ENCODE measurements around the gene PXMP4. TPM values are rescaled to one million over a fixed set of nuclear protein-coding genes. Genes with fewer than 3 reads are reported as not detected.
A peak's percentile ranks its signal among the peaks of the same experiment; 100 is the strongest.

PXMP4 gene
- total RNA-seq, 3 donors from 2014 or later = 7.9 to 14.3 (median 9.1) TPM

DNA sequence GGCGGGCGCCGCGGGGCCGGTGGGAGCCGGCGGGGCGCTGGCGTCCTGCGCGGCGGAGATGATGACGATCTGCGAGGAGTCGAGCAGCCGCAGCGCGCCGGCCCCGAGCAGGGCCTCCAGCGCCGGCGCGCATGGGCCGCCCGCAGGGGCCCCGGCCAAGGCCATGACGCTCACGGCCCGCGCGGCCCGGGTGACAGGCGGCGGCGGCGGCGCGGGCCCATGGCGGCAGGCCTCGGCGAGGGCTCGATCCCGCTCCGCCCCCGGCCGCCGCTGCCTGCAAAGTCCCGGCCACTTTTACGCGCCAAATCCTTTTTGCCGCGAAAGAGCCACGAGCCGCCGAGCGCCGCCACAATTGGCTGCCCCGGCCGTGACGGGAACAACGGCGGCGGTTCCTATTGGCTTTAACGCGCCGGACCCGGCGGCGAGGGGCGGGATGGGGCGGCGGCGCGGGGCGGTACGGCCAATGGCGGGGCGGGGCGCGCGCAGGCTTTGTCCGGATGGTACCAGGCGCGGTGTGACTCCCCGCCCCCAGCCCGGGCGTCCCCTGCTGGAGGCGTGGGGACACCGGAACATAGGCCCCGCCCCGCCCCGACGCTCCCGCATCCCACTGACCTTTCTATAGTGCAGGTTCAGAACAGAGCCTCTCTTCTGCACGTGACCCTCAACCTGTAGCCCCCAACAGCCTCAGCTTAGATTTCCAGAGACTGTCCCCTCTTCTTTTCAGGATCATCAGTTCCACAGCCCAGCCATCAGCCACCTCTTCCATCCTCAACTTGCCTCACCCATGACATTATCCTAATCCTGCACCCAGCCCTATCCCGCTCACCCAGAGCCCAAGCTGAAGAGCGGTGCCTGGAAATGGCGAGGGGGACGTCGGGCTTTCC, 33.8 kb downstream of the PXMP4 start, which contains the start of gene E2F1:
TSS of gene E2F1 (minus strand) at position 286 of the 884 bp plus-strand sequence. CDS start at position 165, 121 bp downstream.
- Histone ChIP-seq H3K9me3 (no peaks in the 10 kb centered on the region), H3K4me1 (peaks cover 6 to 8% of the 10 kb centered on the region in 2 donors), H3K36me3 (no peaks in the 10 kb centered on the region), H3K27ac (peak within 1 kb of the TSS; percentile 19 to 45), H3K4me3 (peak within 1 kb of the TSS; percentile 28 to 72 (median 48)), H3K27me3 (no peaks in the 10 kb centered on the region)
- DNase-seq (ENCODE audit: low spot score in 2 of 2) = peak; percentile 94 to 95
- intact Hi-C loops (cut with DNase I; ENCODE audit: low total_unique reads) = no loop called here
- TF ChIP-seq POLR2A (IDR thresholded peaks at IDR 0.05) = no peak
- TF ChIP-seq, protein P1, sequence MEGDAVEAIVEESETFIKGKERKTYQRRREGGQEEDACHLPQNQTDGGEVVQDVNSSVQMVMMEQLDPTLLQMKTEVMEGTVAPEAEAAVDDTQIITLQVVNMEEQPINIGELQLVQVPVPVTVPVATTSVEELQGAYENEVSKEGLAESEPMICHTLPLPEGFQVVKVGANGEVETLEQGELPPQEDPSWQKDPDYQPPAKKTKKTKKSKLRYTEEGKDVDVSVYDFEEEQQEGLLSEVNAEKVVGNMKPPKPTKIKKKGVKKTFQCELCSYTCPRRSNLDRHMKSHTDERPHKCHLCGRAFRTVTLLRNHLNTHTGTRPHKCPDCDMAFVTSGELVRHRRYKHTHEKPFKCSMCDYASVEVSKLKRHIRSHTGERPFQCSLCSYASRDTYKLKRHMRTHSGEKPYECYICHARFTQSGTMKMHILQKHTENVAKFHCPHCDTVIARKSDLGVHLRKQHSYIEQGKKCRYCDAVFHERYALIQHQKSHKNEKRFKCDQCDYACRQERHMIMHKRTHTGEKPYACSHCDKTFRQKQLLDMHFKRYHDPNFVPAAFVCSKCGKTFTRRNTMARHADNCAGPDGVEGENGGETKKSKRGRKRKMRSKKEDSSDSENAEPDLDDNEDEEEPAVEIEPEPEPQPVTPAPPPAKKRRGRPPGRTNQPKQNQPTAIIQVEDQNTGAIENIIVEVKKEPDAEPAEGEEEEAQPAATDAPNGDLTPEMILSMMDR (IDR thresholded peaks at IDR 0.05) = peak in 1 of 3 donors; percentile 22

DNA sequence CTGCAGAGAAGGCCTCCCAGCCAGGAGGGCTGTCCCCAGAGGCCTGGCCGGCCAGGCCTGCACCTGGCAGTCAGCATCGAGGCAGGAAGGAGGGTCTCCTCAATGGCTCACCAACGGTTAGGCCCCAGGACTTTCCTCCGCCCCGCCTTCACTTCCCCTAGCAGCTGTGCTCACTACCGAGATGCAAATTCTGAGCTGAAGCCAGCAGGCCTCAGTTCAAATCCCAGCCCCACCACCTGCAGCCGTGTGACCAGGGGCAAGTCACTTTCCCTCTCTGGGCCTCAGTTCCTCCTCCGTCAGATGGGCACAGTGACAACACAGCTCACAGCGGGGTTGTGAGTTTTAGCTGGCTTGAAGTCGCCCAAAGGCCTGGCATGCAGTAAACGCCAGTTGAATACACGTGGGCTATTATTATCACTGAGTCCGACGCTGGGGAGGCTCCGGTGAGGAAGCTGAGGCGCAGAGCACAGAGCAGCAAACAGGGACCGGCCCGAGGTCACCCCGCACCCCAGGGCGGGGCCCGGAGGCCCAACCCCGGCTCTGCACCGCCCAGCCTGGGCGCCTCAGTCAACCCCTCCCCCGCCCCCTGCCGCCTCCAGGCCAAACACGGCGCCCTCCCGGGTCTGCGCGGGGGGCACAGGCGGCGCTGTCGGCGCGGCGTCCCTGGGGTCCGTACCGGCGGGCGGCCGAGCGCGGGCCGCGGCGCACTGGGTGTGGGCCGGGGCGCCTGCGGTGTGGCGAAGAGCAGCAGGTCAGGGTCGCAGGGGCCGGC, 34.6 kb downstream of the PXMP4 start:
- intact Hi-C loops (cut with DNase I; ENCODE audit: low total_unique reads) = no loop called here
- DNase-seq (ENCODE audit: low spot score in 2 of 2) = no peak
- peak overlapping the region in 1 of 2 donors; percentile 12 for H3K27ac ChIP-seq
- H3K4me1 ChIP-seq = peaks cover 6 to 8% of the 10 kb centered on the region in 2 donors
- no peaks in the 10 kb centered on the region for H3K36me3 ChIP-seq
- TF ChIP-seq POLR2AphosphoS5 (IDR thresholded peaks at IDR 0.05) (no peak), POLR2A (IDR thresholded peaks at IDR 0.05) (no peak)
- TF ChIP-seq, protein P1 (IDR thresholded peaks at IDR 0.05) = no peak
- no peaks in the 10 kb centered on the region for H3K9me3 ChIP-seq
- no peaks in the 10 kb centered on the region for H3K27me3 ChIP-seq
- peak overlapping the region; percentile 28 to 72 (median 48) for H3K4me3 ChIP-seq

DNA sequence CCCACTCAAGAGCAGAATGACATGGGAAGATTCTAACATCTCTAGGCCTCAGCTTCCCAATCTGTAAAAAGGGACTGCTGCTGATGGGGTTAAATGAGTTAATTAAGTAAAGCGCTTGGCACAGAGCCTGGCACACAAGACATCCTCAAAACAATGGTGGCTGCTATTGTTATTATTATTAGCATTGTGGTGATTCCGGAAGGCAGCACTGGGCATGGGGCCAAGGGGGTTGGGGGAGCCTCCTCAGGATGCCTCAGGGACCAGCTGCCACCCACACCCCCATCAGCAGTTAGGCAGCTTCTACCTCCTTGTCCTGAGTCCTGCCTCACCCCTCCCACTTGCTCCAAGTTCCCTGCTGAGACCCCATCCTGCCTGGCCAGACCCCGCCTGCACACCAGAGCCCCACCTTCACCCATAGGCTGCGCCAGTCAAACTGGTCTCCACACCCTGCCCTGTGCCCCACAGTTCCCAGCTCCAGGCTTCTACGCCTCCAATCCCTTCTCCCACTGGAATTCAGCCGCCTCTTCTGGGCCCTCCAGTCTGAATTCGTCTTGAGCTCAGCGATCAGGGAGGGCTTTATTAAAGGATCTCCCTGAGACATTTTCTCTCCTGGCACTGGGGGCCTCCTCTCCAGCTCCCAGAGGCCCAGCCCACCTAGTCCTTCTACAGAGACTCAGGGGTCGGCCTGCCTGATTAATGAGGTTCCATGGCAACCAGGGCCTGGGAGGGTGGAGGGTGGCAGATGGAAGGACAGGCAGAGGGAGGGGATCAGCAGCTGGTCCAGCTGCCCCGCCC, 35.4 kb downstream of the PXMP4 start:
- Histone ChIP-seq H3K27ac (no peak overlapping the region), H3K9me3 (no peaks in the 10 kb centered on the region), H3K4me3 (no peak overlapping the region), H3K4me1 (peaks cover 6 to 8% of the 10 kb centered on the region in 2 donors), H3K27me3 (no peaks in the 10 kb centered on the region), H3K36me3 (no peaks in the 10 kb centered on the region)
- intact Hi-C loops (cut with DNase I; ENCODE audit: low total_unique reads) = no loop called here
- DNase-seq (ENCODE audit: low spot score in 2 of 2) = no peak
- TF ChIP-seq, protein P1 (IDR thresholded peaks at IDR 0.05) = no peak
- TF ChIP-seq POLR2AphosphoS5 (IDR thresholded peaks at IDR 0.05) = no peak
- TF ChIP-seq POLR2A (IDR thresholded peaks at IDR 0.05) = no peak

DNA sequence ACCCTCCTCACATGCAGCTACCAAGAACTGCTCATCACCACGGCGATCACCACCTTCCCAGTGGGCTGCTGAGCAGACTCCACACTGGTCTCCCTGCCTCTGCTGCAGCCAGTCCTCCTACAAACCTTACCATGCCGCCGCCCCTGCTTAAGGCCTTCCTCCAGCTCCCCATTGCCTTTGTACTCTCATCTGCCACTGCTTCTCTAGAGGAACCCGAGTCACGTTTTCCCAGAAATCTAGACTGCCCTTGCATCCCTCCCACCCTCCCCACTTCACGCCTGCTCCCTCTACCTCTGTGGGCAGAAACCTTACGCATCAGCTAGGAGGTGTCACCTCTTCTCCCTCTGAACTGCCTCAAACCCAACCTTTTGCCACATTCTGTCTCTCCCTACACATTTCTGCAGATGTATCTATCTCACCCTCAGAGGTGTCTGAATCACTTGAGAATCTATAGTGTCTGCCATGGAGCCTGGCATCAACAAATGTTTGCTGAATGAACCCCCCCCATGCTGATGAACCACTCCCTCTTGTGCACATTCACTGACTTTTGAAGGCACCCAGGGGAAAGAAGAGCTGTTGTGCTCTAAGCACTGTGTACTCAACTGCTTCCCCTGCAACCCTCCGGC, 38.3 kb downstream of the PXMP4 start:
- Histone ChIP-seq H3K4me3 (no peak overlapping the region), H3K4me1 (peaks cover 6 to 8% of the 10 kb centered on the region in 2 donors)

More for the DNA sequence above, 38.3 kb downstream of the PXMP4 start:
- no peak for TF ChIP-seq POLR2AphosphoS5 (IDR thresholded peaks at IDR 0.05)
- TF ChIP-seq, protein P1 (IDR thresholded peaks at IDR 0.05) = no peak
- TF ChIP-seq POLR2A (IDR thresholded peaks at IDR 0.05) = no peak
- DNase-seq (ENCODE audit: low spot score in 2 of 2) = no peak
- no peaks in the 10 kb centered on the region for H3K9me3 ChIP-seq
- no peaks in the 10 kb centered on the region for H3K27me3 ChIP-seq
- intact Hi-C loops (cut with DNase I; ENCODE audit: low total_unique reads) = no loop called here
- H3K27ac ChIP-seq = no peak overlapping the region
- H3K36me3 ChIP-seq = no peaks in the 10 kb centered on the region
